H9 (cell line): ENCODE results near the gene MRAP2. TPM values are rescaled to one million over a fixed set of nuclear protein-coding genes. Genes with fewer than 3 reads are reported as not detected.

Source experiments
- DNase-seq: peaks from one replicate; pipeline ENCODE4 v3.0.0-alpha.2; 2017
- H2AFZ ChIP-seq: one replicate; pipeline ENCODE4 v1.6.1; 2013; ENCODE audit warnings: mild to moderate bottlenecking, low read length, control low read depth, moderate library complexity
- H2AK5ac ChIP-seq: 2 replicates; pipeline ENCODE4 v1.6.1; 2013; ENCODE audit warnings: low read length, control low read depth, mixed read lengths; ENCODE audit not compliant: insufficient read length
- H2BK120ac ChIP-seq: one replicate; pipeline ENCODE4 v1.6.1; 2013; ENCODE audit warnings: low read depth, mild to moderate bottlenecking, low read length, control low read depth, inconsistent platforms; ENCODE audit not compliant: poor library complexity, severe bottlenecking
- H2BK12ac ChIP-seq: 2 replicates; pipeline ENCODE4 v1.6.1; 2013; ENCODE audit warnings: low read length, control low read depth, mixed read lengths, low read depth; ENCODE audit not compliant: insufficient read length
- H2BK15ac ChIP-seq: 2 replicates; pipeline ENCODE4 v1.6.1; 2013; ENCODE audit warnings: low read depth, low read length, control low read depth
- H2BK20ac ChIP-seq: one replicate; pipeline ENCODE4 v1.6.1; 2013; ENCODE audit warnings: low read depth, mild to moderate bottlenecking, low read length, control low read depth, inconsistent platforms; ENCODE audit not compliant: poor library complexity, severe bottlenecking
- H2BK5ac ChIP-seq: 2 replicates; pipeline ENCODE4 v1.6.1; 2013; ENCODE audit warnings: low read length, control low read depth, mixed read lengths; ENCODE audit not compliant: insufficient read length
- H3K14ac ChIP-seq: 2 replicates; pipeline ENCODE4 v1.6.1; 2013; ENCODE audit warnings: low read length, control low read depth; ENCODE audit not compliant: insufficient read depth
- H3K18ac ChIP-seq: 2 replicates; pipeline ENCODE4 v1.6.1; 2013; ENCODE audit warnings: low read depth, mild to moderate bottlenecking, mixed read lengths, low read length, control low read depth; ENCODE audit not compliant: insufficient read length
- H3K23ac ChIP-seq: 2 replicates; pipeline ENCODE4 v1.6.1; 2013; ENCODE audit warnings: low read length, control low read depth, mixed read lengths, low read depth; ENCODE audit not compliant: insufficient read length
- H3K23me2 ChIP-seq: 2 replicates; pipeline ENCODE4 v1.6.1; 2013; ENCODE audit warnings: low read depth, mild to moderate bottlenecking, mixed read lengths, low read length, control low read depth; ENCODE audit not compliant: insufficient read length, poor library complexity, severe bottlenecking
- H3K27ac ChIP-seq: 2 replicates; pipeline ENCODE4 v1.5.1; 2013; ENCODE audit warnings: low read length, control low read depth, mixed read lengths, low read depth; ENCODE audit not compliant: insufficient read length
- H3K27me3 ChIP-seq: 2 replicates; pipeline ENCODE4 v1.6.1; 2013; ENCODE audit warnings: low read length, control low read depth, inconsistent platforms; ENCODE audit not compliant: insufficient read depth
- H3K4ac ChIP-seq: 2 replicates; pipeline ENCODE4 v1.6.1; 2013; ENCODE audit warnings: low read depth, mild to moderate bottlenecking, control low read depth, inconsistent platforms, low read length, moderate library complexity
- H3K4me1 ChIP-seq: 2 replicates; pipeline ENCODE4 v1.6.1; 2013; ENCODE audit warnings: low read length, control low read depth, inconsistent platforms; ENCODE audit not compliant: insufficient read depth
- H3K4me2 ChIP-seq: 2 replicates; pipeline ENCODE4 v1.6.1; 2013; ENCODE audit warnings: low read length, control low read depth, mixed read lengths; ENCODE audit not compliant: insufficient read length, insufficient read depth
- H3K56ac ChIP-seq: 2 replicates; pipeline ENCODE4 v1.6.1; 2013; ENCODE audit warnings: low read depth, mild to moderate bottlenecking, mixed read lengths, low read length, control low read depth; ENCODE audit not compliant: insufficient read length
- H3K79me1 ChIP-seq: 2 replicates; pipeline ENCODE4 v1.6.1; 2013; ENCODE audit warnings: low read depth, mild to moderate bottlenecking, moderate library complexity, low read length, control low read depth, inconsistent platforms; ENCODE audit not compliant: insufficient read depth, poor library complexity, severe bottlenecking
- H3K79me2 ChIP-seq: 2 replicates; pipeline ENCODE4 v1.6.1; 2013; ENCODE audit warnings: low read length, control low read depth, inconsistent platforms; ENCODE audit not compliant: insufficient read depth
- H3K9ac ChIP-seq: 2 replicates; pipeline ENCODE4 v1.6.1; 2013; ENCODE audit warnings: low read length, control low read depth, mixed read lengths; ENCODE audit not compliant: insufficient read length; ENCODE audit errors: extremely low read depth
- H3K9me3 ChIP-seq: one replicate; pipeline ENCODE4 v1.6.1; 2013; ENCODE audit warnings: low read depth, low read length, inconsistent platforms; ENCODE audit not compliant: control insufficient read depth
- H3T11ph ChIP-seq: one replicate; pipeline ENCODE4 v1.6.1; 2013; ENCODE audit warnings: mild to moderate bottlenecking, low read length, control low read depth, inconsistent platforms
- H4K20me1 ChIP-seq: one replicate; pipeline ENCODE4 v1.6.1; 2013; ENCODE audit not compliant: control insufficient read depth, insufficient read length, insufficient read depth
- H4K5ac ChIP-seq: 2 replicates; pipeline ENCODE4 v1.6.1; 2013; ENCODE audit warnings: low read depth, mild to moderate bottlenecking, mixed read lengths, low read length, control low read depth; ENCODE audit not compliant: insufficient read length
- H4K8ac ChIP-seq: replicated peaks from 2 replicates; pipeline ENCODE4 v1.6.1; 2013; ENCODE audit warnings: low read length, control low read depth, mixed read lengths, low read depth; ENCODE audit not compliant: insufficient read length
- H4K91ac ChIP-seq: 2 replicates; pipeline ENCODE4 v1.6.1; 2013; ENCODE audit warnings: low read depth, mild to moderate bottlenecking, moderate library complexity, mixed read lengths, low read length, control low read depth; ENCODE audit not compliant: insufficient read length
- H3K27ac Mint-ChIP-seq, 3 experiments: 2 replicates in 2 of 3; 3 replicates in 1 of 3; pipeline ENCODE4 v1.8.0; 2020 to 2021; ENCODE audit warnings: mixed read lengths in 3 of 3, mild to moderate bottlenecking in 1 of 3, moderate library complexity in 1 of 3
- H3K27me3 Mint-ChIP-seq: 2 replicates; pipeline ENCODE4 v1.8.0; 2021; ENCODE audit warnings: low read depth, mild to moderate bottlenecking, moderate library complexity, mixed read lengths
- H3K36me3 Mint-ChIP-seq, 3 experiments: 2 replicates in 2 of 3; 3 replicates in 1 of 3; pipeline ENCODE4 v1.8.0; 2020 to 2021; ENCODE audit warnings: low read depth in 3 of 3, mixed read lengths in 3 of 3; ENCODE audit not compliant: insufficient read depth in 1 of 3
- H3K4me1 Mint-ChIP-seq, 2 experiments: 2 replicates each; pipeline ENCODE4 v1.8.0; 2020; ENCODE audit warnings: mixed read lengths in 2 of 2
- H3K4me3 Mint-ChIP-seq, 2 experiments: 2 replicates in 1 of 2; 3 replicates in 1 of 2; pipeline ENCODE4 v1.8.0; 2020 to 2021; ENCODE audit warnings: mild to moderate bottlenecking in 2 of 2, mixed read lengths in 2 of 2, moderate library complexity in 1 of 2
- H3K9me3 Mint-ChIP-seq, 2 experiments: 2 replicates in 1 of 2; 3 replicates in 1 of 2; pipeline ENCODE4 v1.8.0; 2020; ENCODE audit warnings: mild to moderate bottlenecking in 2 of 2, mixed read lengths in 2 of 2, moderate library complexity in 1 of 2
- WGBS: extraction: QIAGEN DNeasy Blood & Tissue Kit; methylation state at CpG from one replicate; pipeline ENCODE4 v1.1.7; 2013; ENCODE audit warnings: missing lambda C conversion rate, low lambda C conversion rate, mixed read lengths; ENCODE audit not compliant: insufficient read length; ENCODE audit errors: extremely low coverage; 5-methylcytosine and 5-hydroxymethylcytosine counted together
- total RNA-seq: library from RNA; stranded (reverse); gene quantifications from 2 replicates; pipeline ENCODE4 v1.2.1, GENCODE V29; 2021
- TF ChIP-seq, protein P1 (sequence below): fragments of 200-600 bp; sonication (generic); conservative IDR thresholded peaks from 3 replicates; pipeline ENCODE4 v1.8.0; 2021; ENCODE audit warnings: antibody characterized with exemption, mild to moderate bottlenecking

Gene MRAP2
- total RNA-seq, 1 experiment from 2014 or later, result 8.0 TPM

DNA sequence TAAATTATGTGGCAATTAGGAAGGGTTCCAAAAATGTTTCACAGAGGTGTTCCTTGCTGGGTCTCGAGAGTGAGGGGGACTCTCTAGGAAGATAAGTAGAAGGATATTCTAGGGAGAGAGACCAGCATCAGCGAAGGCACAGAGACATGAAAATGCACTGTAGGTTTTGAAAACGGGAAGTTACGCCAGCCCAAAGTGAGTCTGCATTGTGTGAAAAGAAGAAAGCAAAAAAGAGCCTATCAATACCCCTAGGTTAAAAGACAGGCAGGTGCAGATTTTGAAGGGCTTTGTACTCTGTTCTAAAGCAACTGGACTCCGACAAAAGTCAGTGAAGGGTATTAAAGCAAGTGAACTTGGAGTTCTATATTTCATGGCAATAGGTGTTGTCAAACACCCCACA is 25.7 kb upstream of the MRAP2 start:
- no peak overlapping the region for H3K23ac ChIP-seq
- no peak overlapping the region for H3K18ac ChIP-seq
- no peaks in the 10 kb centered on the region for H3K9me3 Mint-ChIP-seq
- no peak overlapping the region for H3K4me3 Mint-ChIP-seq
- no peak overlapping the region for H2AFZ ChIP-seq
- no peak overlapping the region for H3K4ac ChIP-seq
- H2BK15ac ChIP-seq, result no peak overlapping the region
- H4K5ac ChIP-seq, result no peak overlapping the region
- H4K91ac ChIP-seq, result no peak overlapping the region
- H3K79me2 ChIP-seq, result no peaks in the 10 kb centered on the region
- H3K4me1 Mint-ChIP-seq, result peaks cover 0 to under 1% of the 10 kb centered on the region in 2 experiments; a peak in 2 of 4 replicates
- H3K27ac ChIP-seq, result no peak overlapping the region
- no peak overlapping the region for H2BK120ac ChIP-seq
- no peaks in the 10 kb centered on the region for H4K20me1 ChIP-seq
- no peaks in the 10 kb centered on the region for H3K27me3 ChIP-seq
- no peaks in the 10 kb centered on the region for H3K23me2 ChIP-seq
- H2BK12ac ChIP-seq, result no peak overlapping the region
- no peak overlapping the region for H3K4me2 ChIP-seq
- no peak overlapping the region for H4K8ac ChIP-seq
- H2BK5ac ChIP-seq, result no peak overlapping the region
- no peak overlapping the region for H2AK5ac ChIP-seq
- no peak overlapping the region for H3K56ac ChIP-seq
- no peak overlapping the region for H2BK20ac ChIP-seq
- H3K9ac ChIP-seq, result no peak overlapping the region
- H3K36me3 Mint-ChIP-seq, result no peaks in the 10 kb centered on the region
- H3K9me3 ChIP-seq, result no peaks in the 10 kb centered on the region
- no peak overlapping the region for H3K27ac Mint-ChIP-seq
- H3K27me3 Mint-ChIP-seq, result no peaks in the 10 kb centered on the region; the same call in 1 of the 2 replicates
- H3T11ph ChIP-seq, result no peak overlapping the region
- no peak overlapping the region for H3K14ac ChIP-seq
- no peak for DNase-seq
- TF ChIP-seq, protein P1, sequence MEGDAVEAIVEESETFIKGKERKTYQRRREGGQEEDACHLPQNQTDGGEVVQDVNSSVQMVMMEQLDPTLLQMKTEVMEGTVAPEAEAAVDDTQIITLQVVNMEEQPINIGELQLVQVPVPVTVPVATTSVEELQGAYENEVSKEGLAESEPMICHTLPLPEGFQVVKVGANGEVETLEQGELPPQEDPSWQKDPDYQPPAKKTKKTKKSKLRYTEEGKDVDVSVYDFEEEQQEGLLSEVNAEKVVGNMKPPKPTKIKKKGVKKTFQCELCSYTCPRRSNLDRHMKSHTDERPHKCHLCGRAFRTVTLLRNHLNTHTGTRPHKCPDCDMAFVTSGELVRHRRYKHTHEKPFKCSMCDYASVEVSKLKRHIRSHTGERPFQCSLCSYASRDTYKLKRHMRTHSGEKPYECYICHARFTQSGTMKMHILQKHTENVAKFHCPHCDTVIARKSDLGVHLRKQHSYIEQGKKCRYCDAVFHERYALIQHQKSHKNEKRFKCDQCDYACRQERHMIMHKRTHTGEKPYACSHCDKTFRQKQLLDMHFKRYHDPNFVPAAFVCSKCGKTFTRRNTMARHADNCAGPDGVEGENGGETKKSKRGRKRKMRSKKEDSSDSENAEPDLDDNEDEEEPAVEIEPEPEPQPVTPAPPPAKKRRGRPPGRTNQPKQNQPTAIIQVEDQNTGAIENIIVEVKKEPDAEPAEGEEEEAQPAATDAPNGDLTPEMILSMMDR, result no peak
- H3K4me1 ChIP-seq, result no peaks in the 10 kb centered on the region
- WGBS, result no CpG with 5 or more reads among the region's 5 CpGs
- H3K79me1 ChIP-seq, result no peaks in the 10 kb centered on the region
